Mesothelial cell of epicardium (in vitro differentiated cells): ENCODE data around the gene RSRC1. TPM values are rescaled to one million over a fixed set of nuclear protein-coding genes. Genes with fewer than 3 reads are reported as not detected.

Source experiments
- DNase-seq, 2 experiments: peaks; one replicate each; pipeline ENCODE4 v3.0.0; 2021; ENCODE audit warnings: low spot score in 2 of 2; ENCODE audit not compliant: unreplicated experiment in 2 of 2
- H3K27ac Mint-ChIP-seq: 2 replicates; pipeline ENCODE4 v1.8.0; 2021; ENCODE audit warnings: mixed read lengths
- H3K27me3 Mint-ChIP-seq: 2 replicates; pipeline ENCODE4 v1.8.0; 2021; ENCODE audit warnings: low read depth, mixed read lengths
- H3K36me3 Mint-ChIP-seq: 2 replicates; pipeline ENCODE4 v1.8.0; 2021; ENCODE audit warnings: mixed read lengths
- H3K4me1 Mint-ChIP-seq: 2 replicates; pipeline ENCODE4 v1.8.0; 2021; ENCODE audit warnings: mixed read lengths
- H3K4me3 Mint-ChIP-seq: 2 replicates; pipeline ENCODE4 v1.8.0; 2021; ENCODE audit warnings: mild to moderate bottlenecking, moderate library complexity, mixed read lengths
- H3K9me3 Mint-ChIP-seq: 2 replicates; pipeline ENCODE4 v1.8.0; 2021; ENCODE audit warnings: mixed read lengths
- total RNA-seq: library from RNA; stranded (reverse); gene quantifications from 3 replicates; pipeline ENCODE4 v1.2.1, GENCODE V29; 2021
- TF ChIP-seq, protein P1 (sequence below): fragments of 200-600 bp; sonication (generic); IDR thresholded peaks from one replicate; pipeline ENCODE4 v1.5.0; 2021; ENCODE audit warnings: antibody characterized with exemption; ENCODE audit not compliant: unreplicated experiment

RSRC1 gene
- total RNA-seq, 1 donor from 2014 or later, result 34.9 TPM

DNA sequence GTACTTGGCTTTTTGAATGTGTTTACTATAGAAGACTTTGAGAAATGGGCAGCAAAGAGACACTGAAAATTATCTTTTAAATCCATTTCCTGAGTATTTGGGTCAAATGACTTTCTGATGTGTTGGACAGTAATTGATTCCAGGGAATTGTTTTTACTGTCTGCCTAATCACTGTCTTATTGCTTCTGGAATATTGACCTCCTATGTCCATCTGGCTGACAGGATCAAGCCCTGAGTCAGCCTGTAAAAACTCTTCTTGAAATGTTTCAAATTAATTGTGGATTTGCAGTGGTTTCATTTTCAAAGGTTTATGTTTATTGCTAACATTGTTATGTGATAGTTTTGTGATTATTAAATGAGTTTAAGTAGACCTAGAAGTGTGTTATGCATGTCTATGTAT lies 410.5 kb downstream of the RSRC1 start:
- peaks cover 17% of the 10 kb centered on the region for H3K9me3 Mint-ChIP-seq
- H3K27ac Mint-ChIP-seq, result no peak overlapping the region
- no peaks in the 10 kb centered on the region for H3K4me1 Mint-ChIP-seq
- TF ChIP-seq, protein P1, sequence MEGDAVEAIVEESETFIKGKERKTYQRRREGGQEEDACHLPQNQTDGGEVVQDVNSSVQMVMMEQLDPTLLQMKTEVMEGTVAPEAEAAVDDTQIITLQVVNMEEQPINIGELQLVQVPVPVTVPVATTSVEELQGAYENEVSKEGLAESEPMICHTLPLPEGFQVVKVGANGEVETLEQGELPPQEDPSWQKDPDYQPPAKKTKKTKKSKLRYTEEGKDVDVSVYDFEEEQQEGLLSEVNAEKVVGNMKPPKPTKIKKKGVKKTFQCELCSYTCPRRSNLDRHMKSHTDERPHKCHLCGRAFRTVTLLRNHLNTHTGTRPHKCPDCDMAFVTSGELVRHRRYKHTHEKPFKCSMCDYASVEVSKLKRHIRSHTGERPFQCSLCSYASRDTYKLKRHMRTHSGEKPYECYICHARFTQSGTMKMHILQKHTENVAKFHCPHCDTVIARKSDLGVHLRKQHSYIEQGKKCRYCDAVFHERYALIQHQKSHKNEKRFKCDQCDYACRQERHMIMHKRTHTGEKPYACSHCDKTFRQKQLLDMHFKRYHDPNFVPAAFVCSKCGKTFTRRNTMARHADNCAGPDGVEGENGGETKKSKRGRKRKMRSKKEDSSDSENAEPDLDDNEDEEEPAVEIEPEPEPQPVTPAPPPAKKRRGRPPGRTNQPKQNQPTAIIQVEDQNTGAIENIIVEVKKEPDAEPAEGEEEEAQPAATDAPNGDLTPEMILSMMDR, result no peak
- no peak for DNase-seq
- H3K27me3 Mint-ChIP-seq, result no peaks in the 10 kb centered on the region
- H3K4me3 Mint-ChIP-seq, result no peak overlapping the region
- peaks cover 3% of the 10 kb centered on the region for H3K36me3 Mint-ChIP-seq

DNA sequence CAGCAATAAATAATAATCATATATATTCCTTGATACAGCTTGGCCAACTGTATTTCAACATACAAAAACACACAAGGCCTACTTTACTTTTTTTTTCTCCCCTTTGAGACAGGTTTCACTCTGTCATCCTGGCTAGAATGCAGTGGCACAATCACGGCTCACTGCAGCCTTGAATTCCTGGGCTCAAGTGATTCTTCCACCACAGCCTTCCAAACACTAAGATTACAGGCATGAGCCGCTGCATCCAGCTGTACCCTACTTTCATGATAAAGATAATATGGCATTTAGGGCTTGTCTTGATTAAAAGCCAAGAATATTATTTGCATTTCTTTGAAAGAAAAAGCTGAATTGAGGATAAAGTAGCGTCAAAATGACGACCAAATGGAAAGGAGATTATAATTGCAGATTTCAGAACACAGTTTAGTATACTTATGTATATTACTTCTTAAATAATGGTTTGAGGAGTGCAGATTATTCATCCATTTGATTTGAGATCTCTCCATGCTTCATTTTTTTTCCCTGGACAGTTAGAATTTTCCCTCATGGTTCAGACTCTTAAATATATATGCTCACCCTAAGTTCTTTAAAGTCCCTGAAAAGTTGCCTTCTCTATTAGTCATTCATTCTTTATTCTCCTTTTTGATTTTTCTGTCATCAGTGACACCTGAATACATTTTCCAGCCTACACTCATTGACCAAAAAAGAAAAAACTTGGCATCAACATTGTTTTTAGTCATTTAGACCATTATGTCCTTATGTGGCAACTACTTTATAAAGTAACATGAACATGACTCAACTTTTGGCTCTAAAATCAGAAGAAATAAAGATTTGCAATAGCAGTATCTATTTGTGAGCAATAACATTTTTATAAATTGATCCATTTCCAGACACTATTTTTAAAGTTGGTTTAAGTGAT lies 412.6 kb downstream of the RSRC1 start:
- Mint-ChIP-seq H3K27me3 (no peaks in the 10 kb centered on the region), H3K9me3 (peaks cover 13% of the 10 kb centered on the region), H3K4me1 (no peaks in the 10 kb centered on the region), H3K4me3 (no peak overlapping the region), H3K27ac (no peak overlapping the region), H3K36me3 (no peaks in the 10 kb centered on the region)
- TF ChIP-seq, protein P1, result no peak
- no peak for DNase-seq

- DNase-seq, result no peak
- no peaks in the 10 kb centered on the region for H3K36me3 Mint-ChIP-seq
- H3K27me3 Mint-ChIP-seq, result no peaks in the 10 kb centered on the region
- H3K4me1 Mint-ChIP-seq, result peaks cover 12% of the 10 kb centered on the region
- H3K9me3 Mint-ChIP-seq, result peaks cover 12% of the 10 kb centered on the region
- TF ChIP-seq, protein P1, result no peak
- H3K27ac Mint-ChIP-seq, result no peak overlapping the region
- H3K4me3 Mint-ChIP-seq, result no peak overlapping the region
These were observed 418.3 kb downstream of the RSRC1 start for GRCh38 chr3:158528076-158528674.

DNA sequence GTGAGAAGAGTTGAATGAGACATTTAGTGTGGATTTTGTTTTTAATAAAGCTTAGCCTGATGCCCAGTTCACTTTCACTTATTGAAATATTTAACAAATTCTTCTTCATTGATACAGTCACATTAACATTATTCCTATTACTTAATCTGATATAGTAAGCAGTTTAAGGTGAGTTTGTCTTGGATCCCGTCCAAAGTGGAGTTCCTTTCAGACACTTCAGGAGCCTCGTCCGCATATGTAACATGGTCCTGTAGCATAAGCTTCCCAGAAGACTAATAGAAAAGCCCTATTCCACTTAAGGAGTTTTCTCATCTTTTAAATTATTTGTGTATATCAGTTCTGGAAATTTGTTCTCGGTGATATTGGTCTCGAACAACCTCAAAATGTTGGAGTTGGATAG lies 421.4 kb downstream of the RSRC1 start:
- no peak for DNase-seq
- peaks cover 12% of the 10 kb centered on the region for H3K4me1 Mint-ChIP-seq
- TF ChIP-seq, protein P1, result no peak
- no peaks in the 10 kb centered on the region for H3K9me3 Mint-ChIP-seq
- H3K4me3 Mint-ChIP-seq, result no peak overlapping the region
- H3K36me3 Mint-ChIP-seq, result no peaks in the 10 kb centered on the region
- H3K27me3 Mint-ChIP-seq, result no peaks in the 10 kb centered on the region
- H3K27ac Mint-ChIP-seq, result no peak overlapping the region

DNA sequence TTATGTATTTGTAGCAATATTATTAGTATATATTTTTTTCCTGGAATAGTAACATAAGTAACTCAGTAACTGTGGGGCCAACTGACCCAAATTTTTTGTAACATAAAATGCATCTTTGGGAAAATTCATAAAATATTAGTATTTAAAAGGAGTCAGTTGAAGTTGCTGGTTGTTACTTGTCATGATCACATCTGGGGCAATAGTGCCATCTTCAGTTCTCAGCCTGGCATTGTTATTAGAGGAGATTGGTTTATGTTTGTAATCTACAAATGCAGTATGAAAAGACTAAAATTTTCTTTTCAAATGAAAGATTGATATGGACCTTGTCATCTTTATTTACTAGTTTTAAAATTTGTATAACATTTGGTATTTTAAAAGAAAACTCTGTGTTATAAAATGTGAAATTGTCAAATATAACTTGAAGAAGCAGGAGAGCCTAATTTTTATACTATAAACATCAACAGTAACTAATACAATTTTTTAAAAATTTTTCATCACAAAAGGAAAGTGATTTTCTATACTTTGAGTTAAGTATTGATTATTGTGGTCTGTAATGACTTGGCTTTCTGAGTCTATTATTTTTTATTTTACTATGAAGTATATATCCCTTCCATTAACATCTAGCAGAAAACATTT lies 422.3 kb downstream of the RSRC1 start:
- Mint-ChIP-seq H3K36me3 (no peaks in the 10 kb centered on the region), H3K27ac (no peak overlapping the region), H3K4me1 (peaks cover 12% of the 10 kb centered on the region), H3K9me3 (no peaks in the 10 kb centered on the region), H3K4me3 (no peak overlapping the region), H3K27me3 (no peaks in the 10 kb centered on the region)
- no peak for DNase-seq
- TF ChIP-seq, protein P1, result peak; percentile 26
